ENCODE measurements around the gene EXOC4.

Gene EXOC4

DNA sequence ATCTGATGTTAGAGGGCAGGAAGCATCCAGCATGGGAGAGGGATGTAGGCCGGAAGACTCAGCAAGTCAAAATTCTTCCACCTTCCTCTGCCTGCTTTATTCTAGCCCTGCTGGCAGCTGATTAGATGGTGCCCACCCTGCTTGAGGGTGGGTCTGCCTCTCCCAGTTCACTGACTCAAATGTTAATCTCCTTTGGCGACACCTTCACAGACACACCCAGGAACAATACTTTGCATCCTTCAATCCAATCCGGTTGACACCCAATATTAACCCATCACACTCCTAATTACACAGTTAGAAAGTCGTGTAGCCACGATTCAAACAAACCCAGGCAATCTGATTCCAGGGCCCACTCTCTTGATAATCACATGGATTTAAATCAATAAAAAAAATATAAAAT, 440.4 kb downstream of the EXOC4 start:
- H3K36me3 ChIP-seq: no peaks in the 10 kb centered on the region; a peak in 1 of 22 replicates
- no peaks in the 10 kb centered on the region for H3K27me3 ChIP-seq
- H4K20me1 ChIP-seq: 0 out of 22 replicates have a peak, but pooled peaks cover 0 to 3% (median 0%) of the 10 kb centered on the region in 11 experiments
- no peak overlapping the region for H3K4me3 ChIP-seq
- H3K27ac ChIP-seq: no peak overlapping the region
- peaks cover 0 to 16% (median 4%) of the 10 kb centered on the region in 10 experiments; a peak in 10 of 20 replicates for H3K4me1 ChIP-seq
- H3K9me3 ChIP-seq (replicated peaks in 1 of 11): no peaks in the 10 kb centered on the region
- no peak for TF ChIP-seq Cebpa-rat (IDR thresholded peaks at IDR 0.05)
- H3K4me2 ChIP-seq: no peak overlapping the region
- no peak overlapping the region for H3K9ac ChIP-seq

DNA sequence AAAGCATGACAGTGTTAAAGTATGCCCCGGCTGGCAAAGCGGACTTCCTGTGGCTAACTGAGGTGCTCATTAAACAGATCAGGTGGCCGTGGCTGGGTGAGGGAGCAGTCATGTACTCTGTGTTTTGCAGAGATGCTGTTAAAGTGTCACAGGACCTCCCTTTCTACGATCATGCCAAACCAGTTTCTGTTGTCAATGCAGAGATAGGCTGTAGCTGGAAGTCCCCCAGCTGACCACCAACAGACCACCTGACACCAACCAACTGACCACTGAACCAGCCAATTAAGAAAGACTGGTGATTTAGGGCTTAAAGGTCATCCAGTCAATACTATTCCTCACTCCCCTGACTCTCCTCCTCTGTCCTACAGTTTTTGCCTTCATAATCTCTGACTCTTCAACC, 443.2 kb downstream of the EXOC4 start:
- H4K20me1 ChIP-seq: peaks cover 0 to 7% (median 0%) of the 10 kb centered on the region in 11 experiments; a peak in 2 of 22 replicates
- H3K4me3 ChIP-seq: no peak overlapping the region
- H3K27me3 ChIP-seq: no peaks in the 10 kb centered on the region
- H3K9me3 ChIP-seq (replicated peaks in 1 of 11): no peaks in the 10 kb centered on the region
- no peaks in the 10 kb centered on the region for H3K4me1 ChIP-seq
- no peak for TF ChIP-seq Cebpa-rat (IDR thresholded peaks at IDR 0.05)
- no peaks in the 10 kb centered on the region; a peak in 1 of 22 replicates for H3K36me3 ChIP-seq
- H3K27ac ChIP-seq: no peak overlapping the region
- H3K9ac ChIP-seq: no peak overlapping the region
- H3K4me2 ChIP-seq: no peak overlapping the region

DNA sequence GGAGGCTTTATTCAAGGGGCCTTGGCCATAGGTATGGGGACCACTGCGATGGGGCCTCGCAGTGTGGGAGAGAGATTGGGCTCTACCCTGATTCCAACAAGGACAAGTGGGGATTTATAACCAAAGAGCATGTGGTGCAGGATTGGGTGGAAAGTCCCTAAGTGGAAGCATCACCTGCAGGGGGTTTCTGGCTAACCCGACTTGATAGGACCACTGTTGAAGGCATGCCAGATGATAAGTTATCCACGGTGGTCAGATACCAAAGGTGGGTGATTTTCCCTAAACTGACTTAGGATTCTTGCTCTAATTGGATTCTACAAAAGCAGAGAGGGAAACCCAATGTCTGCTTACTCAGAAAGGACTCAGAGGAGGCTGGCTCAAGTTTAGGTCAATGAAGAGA, 444.7 kb downstream of the EXOC4 start:
- H3K27me3 ChIP-seq: no peaks in the 10 kb centered on the region

DNA sequence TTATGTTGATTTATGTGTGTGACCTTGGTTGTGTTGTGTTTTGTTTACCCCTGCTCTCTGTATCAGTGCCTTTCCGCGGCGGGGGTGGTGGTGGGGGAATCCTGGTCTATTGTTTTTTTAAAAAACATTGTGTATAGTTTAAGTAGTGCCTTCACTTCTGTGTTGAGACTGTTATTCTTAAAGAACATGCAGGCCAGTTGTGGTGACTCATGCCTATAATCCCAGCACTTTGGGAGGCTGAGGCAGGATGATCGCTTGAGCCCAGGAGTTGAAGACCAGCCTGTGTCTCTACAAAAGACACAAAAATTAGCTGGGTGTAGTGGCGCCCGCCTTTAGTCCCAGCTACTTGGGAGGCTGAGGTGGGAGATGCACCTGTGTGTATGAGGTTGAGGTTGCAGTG, 445.2 kb downstream of the EXOC4 start:
- Histone ChIP-seq H3K9me3 (replicated peaks in 1 of 11) (no peaks in the 10 kb centered on the region), H3K4me1 (no peaks in the 10 kb centered on the region), H3K36me3 (no peaks in the 10 kb centered on the region; a peak in 1 of 22 replicates), H3K9ac (no peak overlapping the region), H4K20me1 (peaks cover 0 to 7% (median 0%) of the 10 kb centered on the region in 11 experiments; a peak in 2 of 22 replicates), H3K4me2 (no peak overlapping the region), H3K27ac (no peak overlapping the region), H3K27me3 (no peaks in the 10 kb centered on the region), H3K4me3 (no peak overlapping the region)
- TF ChIP-seq Cebpa-rat (IDR thresholded peaks at IDR 0.05): no peak

More for the DNA sequence above, 444.7 kb downstream of the EXOC4 start:
- H3K9me3 ChIP-seq (replicated peaks in 1 of 11): no peaks in the 10 kb centered on the region
- H3K36me3 ChIP-seq: no peaks in the 10 kb centered on the region; a peak in 1 of 22 replicates
- H3K4me2 ChIP-seq: no peak overlapping the region
- H3K9ac ChIP-seq: no peak overlapping the region
- TF ChIP-seq Cebpa-rat (IDR thresholded peaks at IDR 0.05): no peak
- H3K4me3 ChIP-seq: no peak overlapping the region
- H4K20me1 ChIP-seq: peaks cover 0 to 7% (median 0%) of the 10 kb centered on the region in 11 experiments; a peak in 2 of 22 replicates
- no peak overlapping the region for H3K27ac ChIP-seq
- no peaks in the 10 kb centered on the region for H3K4me1 ChIP-seq

DNA sequence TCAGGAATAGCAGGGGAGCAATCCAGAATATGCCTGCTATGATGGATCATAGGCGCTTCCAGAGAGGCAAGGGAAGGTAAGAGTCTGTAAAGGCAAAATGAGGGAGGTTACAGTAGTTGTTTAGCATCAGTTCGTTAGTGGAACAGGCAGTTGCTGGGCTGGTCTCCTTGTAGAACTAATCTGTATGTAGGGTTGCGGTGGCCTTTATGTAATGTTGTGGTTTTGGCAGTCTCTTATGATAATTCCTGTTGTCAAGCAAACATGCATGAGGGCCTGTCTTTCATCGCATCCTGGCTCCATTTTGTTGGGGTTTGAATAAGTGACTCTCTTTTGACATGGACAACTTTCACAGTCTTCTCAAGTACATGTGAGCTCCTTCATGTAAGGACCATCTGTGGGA, 446.5 kb downstream of the EXOC4 start:
- no peaks in the 10 kb centered on the region for H3K4me1 ChIP-seq

DNA sequence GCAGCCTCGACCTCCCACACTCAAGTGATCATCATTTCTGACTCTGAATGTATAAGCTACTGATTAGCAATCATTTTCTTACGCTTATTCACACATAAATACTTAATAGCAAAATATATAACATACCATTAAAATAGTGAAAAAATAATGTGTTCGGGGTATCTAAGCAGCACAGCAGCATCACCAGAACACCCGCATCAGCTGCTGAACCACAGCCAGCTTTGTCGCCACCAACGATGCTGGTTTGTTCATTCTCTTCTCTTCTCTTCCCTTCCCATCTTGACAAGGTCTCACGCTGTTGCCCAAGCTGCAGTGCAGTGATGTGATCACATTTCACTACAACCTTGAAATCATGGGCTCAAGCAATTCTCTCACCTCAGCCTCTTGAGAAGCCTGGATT, 449.2 kb downstream of the EXOC4 start:
- Histone ChIP-seq H3K27me3 (no peaks in the 10 kb centered on the region), H3K27ac (no peak overlapping the region), H3K4me2 (no peak overlapping the region), H3K9ac (no peak overlapping the region), H3K36me3 (no peaks in the 10 kb centered on the region; a peak in 1 of 22 replicates), H3K4me3 (no peak overlapping the region), H3K9me3 (replicated peaks in 1 of 11) (no peaks in the 10 kb centered on the region), H4K20me1 (peaks cover 0 to 10% (median 0%) of the 10 kb centered on the region in 11 experiments; a peak in 2 of 22 replicates), H3K4me1 (no peaks in the 10 kb centered on the region)
- TF ChIP-seq Cebpa-rat (IDR thresholded peaks at IDR 0.05): no peak

More for the DNA sequence above, 446.5 kb downstream of the EXOC4 start:
- H3K9ac ChIP-seq: no peak overlapping the region
- H4K20me1 ChIP-seq: peaks cover 0 to 7% (median 0%) of the 10 kb centered on the region in 11 experiments; a peak in 2 of 22 replicates
- no peaks in the 10 kb centered on the region for H3K9me3 ChIP-seq (replicated peaks in 1 of 11)
- no peaks in the 10 kb centered on the region; a peak in 1 of 22 replicates for H3K36me3 ChIP-seq
- H3K27ac ChIP-seq: no peak overlapping the region
- H3K27me3 ChIP-seq: no peaks in the 10 kb centered on the region
- no peak overlapping the region for H3K4me3 ChIP-seq
- TF ChIP-seq Cebpa-rat (IDR thresholded peaks at IDR 0.05): no peak
- no peak overlapping the region for H3K4me2 ChIP-seq

DNA sequence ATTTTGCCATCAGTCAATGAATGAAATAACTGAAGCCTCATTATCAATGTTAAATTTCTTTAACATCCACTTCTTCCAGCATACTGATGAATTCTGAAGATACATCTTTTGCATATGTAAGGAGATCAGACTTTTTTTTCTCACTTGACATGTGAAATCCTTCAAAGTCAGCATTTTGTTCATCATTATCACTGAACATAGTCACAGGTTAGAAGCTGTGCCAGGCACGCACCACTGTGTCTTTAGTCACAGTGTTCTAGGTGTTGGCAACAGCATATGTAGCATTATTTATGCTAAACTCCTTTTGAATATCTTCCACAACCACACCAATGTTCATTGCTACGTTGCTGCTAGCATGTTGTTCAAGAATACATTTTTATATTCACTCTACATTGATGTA, 450.1 kb downstream of the EXOC4 start:
- Histone ChIP-seq H3K4me3 (no peak overlapping the region), H4K20me1 (peaks cover 0 to 10% (median 0%) of the 10 kb centered on the region in 11 experiments; a peak in 2 of 22 replicates), H3K27ac (no peak overlapping the region), H3K4me2 (no peak overlapping the region), H3K9ac (no peak overlapping the region), H3K4me1 (no peaks in the 10 kb centered on the region), H3K36me3 (no peaks in the 10 kb centered on the region; a peak in 1 of 22 replicates), H3K27me3 (no peaks in the 10 kb centered on the region), H3K9me3 (replicated peaks in 1 of 11) (no peaks in the 10 kb centered on the region)
- no peak for TF ChIP-seq Cebpa-rat (IDR thresholded peaks at IDR 0.05)

DNA sequence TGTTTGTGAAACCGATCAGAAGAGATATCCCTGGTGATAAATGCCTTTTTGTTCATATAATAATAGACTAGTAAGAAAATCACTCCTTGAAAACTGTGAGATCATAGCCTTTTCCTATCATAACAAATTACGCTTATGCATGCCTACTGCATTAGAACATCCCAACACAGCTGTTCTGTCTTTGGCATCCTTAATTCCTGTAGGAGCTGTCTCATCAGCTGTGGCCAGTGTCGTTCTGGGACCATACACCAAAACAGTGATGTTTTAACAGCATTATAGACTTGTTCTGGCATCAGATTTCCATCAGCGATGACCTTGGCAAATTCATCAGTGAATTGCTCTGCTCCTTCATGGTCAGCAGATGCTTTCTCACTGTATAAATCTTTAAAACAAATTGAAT, 450.7 kb downstream of the EXOC4 start:
- H3K27me3 ChIP-seq: no peaks in the 10 kb centered on the region
- H3K4me3 ChIP-seq: no peak overlapping the region
- no peaks in the 10 kb centered on the region; a peak in 1 of 22 replicates for H3K36me3 ChIP-seq
- no peak overlapping the region for H3K9ac ChIP-seq
- H4K20me1 ChIP-seq: peaks cover 0 to 10% (median 0%) of the 10 kb centered on the region in 11 experiments; a peak in 2 of 22 replicates
- H3K4me1 ChIP-seq: no peaks in the 10 kb centered on the region
- no peak overlapping the region for H3K4me2 ChIP-seq
- no peaks in the 10 kb centered on the region for H3K9me3 ChIP-seq (replicated peaks in 1 of 11)
- no peak for TF ChIP-seq Cebpa-rat (IDR thresholded peaks at IDR 0.05)
- H3K27ac ChIP-seq: no peak overlapping the region

DNA sequence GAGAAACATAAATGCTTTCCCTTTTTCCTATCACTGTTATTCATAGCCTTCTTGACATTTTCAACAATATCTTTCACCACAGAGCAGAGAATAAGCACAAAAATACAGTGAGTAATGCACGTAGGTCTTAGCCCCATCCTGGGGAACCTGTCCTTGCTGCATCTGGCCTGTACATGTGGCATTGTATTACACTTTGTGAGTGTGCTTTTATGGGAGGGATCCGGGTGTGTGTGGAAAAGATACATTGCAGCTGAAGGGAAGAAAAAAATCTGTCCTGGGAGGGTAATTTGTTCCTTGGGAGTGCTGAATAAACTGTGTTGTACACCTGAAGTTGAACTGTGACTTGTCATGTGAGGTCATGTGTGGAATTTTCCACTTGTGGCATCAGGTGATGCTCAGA, 451.6 kb downstream of the EXOC4 start:
- no peaks in the 10 kb centered on the region; a peak in 1 of 22 replicates for H3K36me3 ChIP-seq
- H3K4me1 ChIP-seq: no peaks in the 10 kb centered on the region
- H3K9me3 ChIP-seq (replicated peaks in 1 of 11): no peaks in the 10 kb centered on the region
- H3K9ac ChIP-seq: no peak overlapping the region
- H4K20me1 ChIP-seq: peaks cover 0 to 8% (median 0%) of the 10 kb centered on the region in 11 experiments; a peak in 2 of 22 replicates
- TF ChIP-seq Cebpa-rat (IDR thresholded peaks at IDR 0.05): no peak
- no peak overlapping the region for H3K27ac ChIP-seq
- no peaks in the 10 kb centered on the region for H3K27me3 ChIP-seq
- H3K4me3 ChIP-seq: no peak overlapping the region
- H3K4me2 ChIP-seq: no peak overlapping the region

DNA sequence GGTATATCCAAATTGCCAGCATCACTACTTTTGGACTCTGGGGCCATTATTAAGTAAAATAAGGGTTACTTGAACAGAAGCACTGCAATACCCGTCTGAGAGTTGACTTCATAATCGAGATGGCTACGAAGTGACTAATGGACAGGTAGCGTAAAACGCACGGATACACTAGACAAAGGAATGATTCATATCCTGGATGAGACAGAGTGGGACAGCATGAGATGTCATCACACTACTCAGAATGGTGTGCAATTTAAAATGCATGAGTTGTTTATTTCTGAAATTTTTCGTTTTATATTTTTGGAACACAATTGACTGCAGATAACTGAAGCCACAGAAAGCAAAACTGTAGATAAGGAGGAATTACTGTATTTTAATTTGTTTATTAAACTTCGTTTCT, 452.7 kb downstream of the EXOC4 start:
- no peak for TF ChIP-seq Cebpa-rat (IDR thresholded peaks at IDR 0.05)
- no peaks in the 10 kb centered on the region for H3K4me1 ChIP-seq
- no peak overlapping the region for H3K27ac ChIP-seq
- H3K9ac ChIP-seq: no peak overlapping the region
- peaks cover 0 to 3% (median 0%) of the 10 kb centered on the region in 11 experiments; a peak in 1 of 22 replicates for H4K20me1 ChIP-seq
- H3K4me3 ChIP-seq: no peak overlapping the region
- no peaks in the 10 kb centered on the region for H3K27me3 ChIP-seq
- H3K4me2 ChIP-seq: no peak overlapping the region
- no peaks in the 10 kb centered on the region for H3K9me3 ChIP-seq (replicated peaks in 1 of 11)
- H3K36me3 ChIP-seq: no peaks in the 10 kb centered on the region; a peak in 1 of 22 replicates
